Measurements from ENCODE around the gene SHC4. TPM values are rescaled to one million over a fixed set of nuclear protein-coding genes. Genes with fewer than 3 reads are reported as not detected.

SHC4 gene, protein sequence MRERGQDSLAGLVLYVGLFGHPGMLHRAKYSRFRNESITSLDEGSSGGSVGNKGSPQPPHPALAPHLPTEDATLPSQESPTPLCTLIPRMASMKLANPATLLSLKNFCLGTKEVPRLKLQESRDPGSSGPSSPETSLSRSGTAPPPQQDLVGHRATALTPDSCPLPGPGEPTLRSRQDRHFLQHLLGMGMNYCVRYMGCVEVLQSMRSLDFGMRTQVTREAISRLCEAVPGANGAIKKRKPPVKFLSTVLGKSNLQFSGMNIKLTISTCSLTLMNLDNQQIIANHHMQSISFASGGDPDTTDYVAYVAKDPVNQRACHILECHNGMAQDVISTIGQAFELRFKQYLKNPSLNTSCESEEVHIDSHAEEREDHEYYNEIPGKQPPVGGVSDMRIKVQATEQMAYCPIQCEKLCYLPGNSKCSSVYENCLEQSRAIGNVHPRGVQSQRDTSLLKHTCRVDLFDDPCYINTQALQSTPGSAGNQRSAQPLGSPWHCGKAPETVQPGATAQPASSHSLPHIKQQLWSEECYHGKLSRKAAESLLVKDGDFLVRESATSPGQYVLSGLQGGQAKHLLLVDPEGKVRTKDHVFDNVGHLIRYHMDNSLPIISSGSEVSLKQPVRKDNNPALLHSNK
- 1.3 and 3.4 TPM in 2 replicates for total RNA-seq

DNA sequence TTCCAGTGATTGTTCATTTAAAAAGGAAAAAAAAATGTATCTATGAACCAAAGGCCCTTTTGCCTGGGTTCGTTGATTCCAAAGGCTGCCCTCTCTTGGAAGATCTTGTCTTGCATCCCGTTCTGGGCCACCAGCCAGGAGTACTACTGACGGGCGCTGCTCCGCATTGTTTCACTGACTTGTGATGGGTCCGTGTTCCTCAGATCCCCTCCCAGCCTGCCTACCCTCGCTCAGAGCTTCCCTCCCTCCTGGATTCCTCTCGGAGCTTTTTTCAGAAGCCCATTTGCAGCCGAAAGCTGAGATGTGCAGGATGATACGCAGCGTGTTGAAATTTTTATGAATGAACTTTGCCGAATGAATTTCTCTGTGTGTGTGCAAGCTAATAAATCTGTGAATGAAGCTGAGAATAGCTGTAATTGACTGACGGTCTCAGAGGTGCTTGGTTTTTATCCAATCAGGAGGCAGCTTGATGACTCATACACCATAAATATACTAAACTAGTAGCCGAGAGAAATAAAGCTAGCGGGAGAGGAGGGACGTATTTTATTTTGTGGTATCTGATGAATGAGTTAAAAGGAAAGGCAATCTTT lies at the start of gene SHC4:
Gene SHC4, minus strand, starts transcription at position 396 of the 590 bp plus-strand sequence. CDS start 904 bp downstream, outside the sequence.

DNA sequence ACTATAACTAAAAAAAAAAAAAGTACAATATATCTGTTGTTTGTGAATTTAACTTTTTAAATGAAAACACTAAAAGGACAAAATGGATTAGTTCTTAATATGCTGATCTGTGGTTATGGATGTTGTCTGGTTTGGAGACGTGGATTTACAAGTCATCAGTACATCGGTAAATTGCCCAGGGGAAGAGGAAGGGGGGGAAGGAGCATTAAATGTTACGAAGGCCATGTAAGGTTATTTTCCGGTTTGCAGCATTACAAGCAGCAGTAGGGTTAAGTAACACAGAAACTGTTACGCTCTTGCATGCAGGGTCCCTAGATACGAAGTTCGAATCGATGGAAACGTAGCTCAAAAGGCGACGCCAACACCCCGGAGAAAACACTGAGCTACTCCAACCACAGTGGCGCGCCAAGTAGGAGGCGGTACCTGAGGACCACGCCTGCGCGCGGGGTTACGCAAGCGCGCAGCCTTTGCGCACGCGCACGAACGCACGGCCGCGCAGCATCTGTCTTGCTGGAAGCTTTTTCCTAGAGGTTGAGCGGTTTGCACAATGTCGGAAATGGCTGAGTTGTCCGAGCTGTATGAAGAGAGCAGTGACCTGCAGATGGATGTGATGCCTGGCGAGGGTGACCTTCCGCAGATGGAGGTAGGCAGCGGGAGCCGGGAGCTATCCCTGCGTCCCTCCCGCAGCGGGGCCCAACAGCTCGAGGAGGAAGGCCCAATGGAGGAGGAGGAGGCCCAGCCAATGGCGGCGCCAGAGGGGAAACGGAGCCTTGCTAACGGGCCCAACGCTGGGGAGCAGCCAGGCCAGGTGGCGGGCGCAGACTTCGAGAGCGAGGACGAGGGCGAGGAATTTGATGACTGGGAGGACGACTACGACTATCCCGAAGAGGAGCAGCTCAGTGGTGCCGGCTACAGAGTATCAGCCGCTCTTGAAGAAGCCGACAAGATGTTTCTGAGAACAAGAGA lies 85.8 kb downstream of the SHC4 start, which contains the start of gene EID1:
Gene EID1, plus strand, starts transcription at position 505 of the 966 bp plus-strand sequence. Its CDS starts 43 bp downstream, at position 548.

DNA sequence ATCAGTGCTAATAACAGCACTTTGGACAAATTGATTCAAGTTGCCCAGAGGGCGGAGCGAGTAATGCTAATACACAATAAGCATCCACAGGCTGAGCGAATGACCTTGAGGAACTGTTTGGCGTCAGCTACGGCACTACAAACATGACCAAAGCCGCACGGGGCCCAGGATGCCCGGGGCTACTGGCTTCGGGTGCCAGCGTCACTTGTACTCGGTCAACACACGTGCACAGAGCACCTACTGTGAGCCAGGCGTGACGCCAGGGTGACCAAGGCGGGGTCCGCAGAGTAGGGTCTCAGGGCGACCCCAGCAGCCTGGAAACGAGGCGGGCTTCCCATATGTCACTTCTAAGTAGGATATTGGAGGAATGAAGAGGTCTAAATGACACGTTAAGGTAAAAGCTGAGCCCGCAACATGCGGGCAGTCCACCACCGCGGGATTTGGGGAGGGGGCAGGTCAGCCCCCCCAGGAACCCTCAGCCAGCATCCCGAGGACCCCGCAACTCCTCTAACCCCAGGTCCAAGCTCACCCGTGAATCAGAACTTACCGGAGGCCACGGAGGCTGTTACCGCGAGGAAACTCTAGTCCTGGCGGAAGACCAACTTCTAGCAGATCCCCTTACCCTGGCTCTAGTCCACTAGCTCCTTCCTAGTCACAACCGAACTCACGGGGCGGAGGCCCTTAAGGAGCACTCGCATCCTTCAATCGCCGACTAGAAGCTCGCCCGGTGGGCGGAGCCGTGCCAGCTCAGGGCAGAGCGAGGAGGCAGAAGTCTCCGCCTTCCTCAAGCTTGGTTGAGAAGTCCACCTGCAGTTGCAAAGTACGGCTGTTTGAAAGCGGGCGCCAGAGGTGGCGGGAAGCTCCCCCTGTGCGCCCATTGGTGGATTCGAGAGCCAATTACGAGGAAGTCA lies 153.1 kb downstream of the SHC4 start, which contains the start of gene CEP152:
Gene CEP152, minus strand, starts transcription at position 656 of the 911 bp plus-strand sequence. CDS start 5,420 bp downstream, outside the sequence.

Other genes starting within 250 kb of the SHC4 start
- 4.1 and 4.3 TPM in 2 replicates for gene CEP152, start 152.8 kb downstream of the SHC4 start, total RNA-seq
- 123 and 136 TPM in 2 replicates for gene EID1, start 85.8 kb downstream of the SHC4 start, total RNA-seq
- gene SECISBP2L, start 82.5 kb upstream of the SHC4 start, total RNA-seq: 6.8 and 13.3 TPM in 2 replicates
- 29.7 and 30.6 TPM in 2 replicates for gene COPS2, start 191.7 kb upstream of the SHC4 start, total RNA-seq
- 24.3 and 24.7 TPM in 2 replicates for gene GALK2, start 206.3 kb upstream of the SHC4 start, total RNA-seq